CD4-positive, alpha-beta T cell treated with Interleukin-15 for 1 hour (primary cell): Measurements from ENCODE around the gene ASPDH.

ENCODE experiments used
- DNase-seq: peaks from one replicate; pipeline ENCODE4 v3.0.0-alpha.2; 2020

ASPDH gene

DNA sequence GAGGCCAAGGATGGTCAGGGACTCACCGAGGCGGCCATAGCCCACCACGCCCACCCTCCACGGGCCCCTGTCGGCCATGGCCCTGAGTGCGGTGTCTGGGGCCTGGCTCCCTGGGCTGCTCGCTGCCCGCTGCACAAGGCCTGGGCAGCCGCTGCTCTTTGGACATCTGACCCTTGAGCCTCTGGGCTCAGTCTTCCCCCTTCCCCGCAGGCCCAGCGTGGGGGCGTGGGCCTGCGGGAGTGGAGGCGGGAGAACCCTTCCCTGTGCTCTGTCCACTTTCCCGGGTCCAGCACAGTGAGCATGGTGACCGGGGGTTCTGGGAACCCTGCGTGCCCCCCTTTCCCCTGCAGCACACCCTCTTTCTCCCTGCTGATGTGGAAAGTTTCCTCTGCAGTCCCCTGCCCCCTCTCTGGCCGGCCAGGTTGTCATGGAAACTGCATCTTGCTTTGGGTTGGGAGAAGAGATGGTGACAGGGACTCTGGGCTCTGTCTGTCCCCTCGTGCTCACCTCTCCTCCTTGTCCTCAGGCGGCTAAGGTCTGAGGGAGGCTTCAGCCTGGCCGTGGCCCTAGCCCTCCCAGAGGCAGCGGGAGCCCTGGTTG, at the start of gene ASPDH:
ASPDH (minus strand) TSS at position 168 of the 600 bp plus-strand sequence; CDS start at position 78, 90 bp downstream.
- DNase-seq, result no peak

DNA sequence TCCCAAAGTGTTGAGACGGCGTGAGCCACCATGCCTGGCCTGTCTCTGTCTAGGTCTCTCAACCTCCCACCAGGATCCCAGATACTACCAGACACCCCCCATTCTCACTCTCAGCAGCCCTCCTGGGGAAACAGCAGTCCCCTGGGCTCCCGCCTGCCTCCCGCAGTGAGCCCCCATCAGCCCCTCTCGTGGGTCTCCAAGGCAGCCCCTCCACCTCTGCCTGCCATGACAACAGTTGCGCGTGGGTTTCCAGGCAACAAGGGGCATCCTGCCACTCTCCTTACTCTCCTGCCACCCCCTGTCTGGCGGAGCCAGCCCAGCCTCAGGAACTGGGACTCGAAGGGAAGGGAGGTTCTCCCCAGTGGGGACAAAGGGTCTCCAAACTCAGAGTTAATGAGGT, 49.3 kb upstream of the ASPDH start:
- no peak for DNase-seq

DNA sequence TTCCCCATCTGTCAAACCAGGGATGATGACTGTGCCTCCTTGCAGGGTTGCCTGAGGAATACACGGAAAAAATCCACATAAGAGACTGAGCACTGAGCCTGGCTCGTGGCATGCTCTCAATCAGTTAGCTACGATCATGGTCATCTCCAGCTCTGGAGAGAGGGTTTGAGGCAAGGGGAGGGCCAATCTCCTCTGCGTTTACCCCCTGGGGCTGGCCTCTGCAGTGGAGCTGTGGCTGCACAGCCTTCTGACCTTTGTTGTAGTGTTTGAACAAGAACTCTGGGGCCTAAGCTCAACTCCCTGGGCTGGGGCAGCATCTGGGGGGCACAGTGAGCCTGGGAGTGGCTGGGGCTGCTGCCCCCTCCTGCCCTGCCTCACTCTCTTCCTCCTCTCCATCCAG, 48.6 kb upstream of the ASPDH start:
- DNase-seq, result no peak

DNA sequence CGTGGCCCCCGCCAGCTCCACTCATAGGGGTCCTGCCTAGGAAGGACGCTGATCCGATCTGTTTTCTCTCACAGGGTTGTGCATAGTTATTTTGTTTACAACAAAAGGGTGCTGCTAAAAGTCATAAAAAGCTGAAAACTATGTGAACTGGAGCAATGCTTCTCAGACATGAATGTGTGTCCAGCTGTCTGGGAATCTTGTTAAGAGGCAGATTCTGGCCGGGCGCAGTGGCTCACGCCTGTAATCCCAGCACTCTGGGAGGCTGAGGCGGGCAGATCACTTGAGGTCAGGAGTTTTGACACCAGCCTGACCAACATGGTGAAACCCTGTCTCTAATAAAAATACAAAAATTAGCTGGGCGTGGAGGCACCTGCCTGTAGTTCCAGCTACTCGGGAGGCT, 45.9 kb upstream of the ASPDH start:
- DNase-seq, result no peak

DNA sequence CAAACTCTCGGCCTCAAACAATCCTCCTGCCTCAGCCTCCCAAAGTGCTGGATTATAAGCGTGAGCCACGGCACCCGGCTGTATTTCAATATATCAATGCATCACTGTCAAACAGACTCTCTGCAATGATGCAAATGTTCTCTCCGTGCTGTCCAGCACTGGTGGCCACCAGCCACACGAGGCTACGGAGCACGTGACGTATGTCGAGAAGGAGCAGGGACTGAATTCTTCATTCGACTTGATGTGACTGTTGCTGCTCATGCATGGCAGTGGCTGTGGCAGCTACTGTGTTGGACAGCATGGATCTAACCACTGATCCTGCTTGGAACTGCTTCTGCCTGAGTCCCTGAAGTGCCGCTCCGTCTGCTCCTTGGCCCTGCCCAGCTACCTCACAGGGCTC, 44.7 kb upstream of the ASPDH start:
- DNase-seq, result no peak

DNA sequence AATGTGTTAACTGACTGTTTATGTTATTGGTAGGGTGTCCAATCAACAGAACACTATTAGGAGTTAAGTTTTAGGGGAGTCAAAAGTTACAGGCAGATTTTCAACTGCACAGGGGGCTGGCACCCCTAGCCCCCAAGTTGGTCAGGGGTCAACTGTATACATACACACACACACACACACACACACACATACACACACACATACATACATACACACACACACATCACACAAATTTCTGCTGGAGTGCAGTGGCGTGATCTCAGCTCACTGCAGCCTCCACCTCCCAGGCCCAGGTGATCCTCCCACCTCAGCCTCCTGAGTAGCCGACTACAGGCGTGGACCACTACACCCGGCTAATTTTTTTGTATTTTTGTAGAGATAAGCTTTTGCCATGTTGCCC, 44.3 kb upstream of the ASPDH start:
- DNase-seq, result no peak

DNA sequence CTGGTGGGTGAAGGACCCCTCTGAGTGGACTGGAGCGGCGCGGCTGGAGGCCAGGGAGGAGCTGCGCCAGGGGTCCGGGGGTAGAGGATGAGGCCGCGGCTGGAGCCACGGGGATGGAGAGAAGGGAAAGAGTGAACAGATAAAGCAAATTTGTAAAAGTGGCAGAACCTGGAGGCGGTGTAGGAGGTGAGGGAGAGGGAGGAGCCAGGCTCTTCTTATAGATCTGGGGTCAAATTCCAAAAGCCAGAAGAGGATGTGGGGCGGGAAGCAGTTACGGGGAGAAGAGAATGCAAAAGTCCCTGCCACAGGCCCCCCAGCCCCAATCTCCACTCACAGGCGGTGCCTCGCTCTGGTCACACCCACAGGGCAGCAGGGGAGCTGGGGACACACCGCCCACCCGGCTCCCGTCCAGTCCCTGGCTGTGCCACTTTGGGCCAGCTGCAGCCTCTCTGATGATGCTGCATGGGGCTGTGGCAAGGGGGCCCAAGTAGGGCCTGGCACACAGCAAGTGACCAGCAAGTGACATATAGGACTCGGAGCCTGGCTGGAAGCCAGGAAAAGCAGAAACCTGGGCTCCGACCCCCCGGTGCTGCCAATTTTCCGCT, 43.4 kb upstream of the ASPDH start:
- no peak for DNase-seq

DNA sequence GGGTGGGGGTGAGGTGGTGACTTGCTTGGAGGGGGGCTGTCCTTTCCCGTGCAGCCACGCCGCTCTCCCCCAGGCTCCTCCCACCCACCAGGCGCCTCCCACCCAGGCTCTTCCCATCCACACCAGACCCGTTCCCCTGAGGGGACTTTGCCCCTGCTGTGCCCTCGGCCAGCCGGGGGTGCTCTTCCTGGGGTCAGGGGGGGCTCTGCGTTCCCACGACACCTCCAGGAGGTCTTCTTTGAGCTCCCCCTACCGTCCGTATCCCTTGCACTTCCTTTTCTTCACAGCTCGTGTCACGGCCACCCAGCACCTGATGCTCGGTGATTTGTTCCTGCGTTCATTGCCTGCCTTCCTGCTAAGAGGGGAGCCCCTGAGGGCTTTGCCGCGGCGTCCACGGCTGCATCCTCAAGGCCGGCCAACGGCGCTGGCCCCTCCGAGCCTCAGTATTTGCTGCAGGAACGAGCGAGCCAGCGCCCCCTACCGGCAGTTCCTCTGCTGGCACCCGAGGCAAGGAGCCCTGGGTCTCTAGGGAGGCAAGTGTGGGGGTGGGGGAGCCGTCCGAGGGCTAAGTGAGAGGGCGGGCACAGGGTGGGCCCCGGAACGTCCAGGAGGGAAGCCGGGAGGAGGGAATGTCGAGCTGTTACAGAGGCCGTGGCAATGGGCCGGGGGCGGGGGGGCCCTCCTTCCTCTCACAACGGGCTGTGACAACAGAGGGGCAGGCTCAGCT, 42.7 kb upstream of the ASPDH start:
- peak; percentile 64 for DNase-seq

DNA sequence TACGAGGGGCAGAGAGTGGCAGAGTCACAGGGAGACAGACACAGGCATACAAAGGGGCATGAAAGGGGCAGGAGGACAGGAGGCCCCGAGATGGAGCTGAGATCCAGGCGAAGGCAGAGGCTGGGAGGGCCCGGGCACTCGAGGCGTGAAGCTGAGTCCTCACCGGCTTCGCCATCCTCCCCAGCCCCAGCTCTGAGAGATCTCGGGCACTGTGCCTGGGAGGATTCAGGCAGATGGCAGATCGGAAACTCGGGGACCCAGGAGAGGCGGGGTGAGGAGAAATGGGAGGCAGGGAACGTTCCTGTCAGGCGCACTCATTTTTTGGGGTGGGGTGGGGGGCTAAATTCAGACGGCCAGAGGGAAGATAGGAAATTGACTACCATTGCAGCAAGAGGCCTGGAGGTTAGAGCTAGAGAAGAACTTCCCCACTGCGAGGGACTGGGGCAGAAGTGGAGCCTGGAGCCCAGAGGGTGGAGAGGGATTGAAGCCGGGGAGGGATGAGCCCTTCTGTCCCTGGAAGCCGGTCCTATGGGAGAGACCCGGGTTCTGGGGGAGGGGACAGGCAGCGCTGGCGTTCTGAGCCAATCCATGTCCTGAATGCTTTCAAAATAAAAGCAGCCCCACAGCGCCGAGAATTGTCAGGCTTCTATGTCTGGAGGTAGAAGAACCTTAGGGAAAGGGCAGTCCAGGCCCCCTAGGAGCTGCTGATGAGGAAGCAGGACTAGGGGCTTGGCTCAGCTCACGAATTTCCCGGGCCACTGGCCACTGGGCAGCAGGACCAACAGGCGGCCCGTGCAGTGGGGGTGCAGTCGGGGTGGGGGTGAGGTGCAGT, 42.0 kb upstream of the ASPDH start:
- DNase-seq, result no peak

DNA sequence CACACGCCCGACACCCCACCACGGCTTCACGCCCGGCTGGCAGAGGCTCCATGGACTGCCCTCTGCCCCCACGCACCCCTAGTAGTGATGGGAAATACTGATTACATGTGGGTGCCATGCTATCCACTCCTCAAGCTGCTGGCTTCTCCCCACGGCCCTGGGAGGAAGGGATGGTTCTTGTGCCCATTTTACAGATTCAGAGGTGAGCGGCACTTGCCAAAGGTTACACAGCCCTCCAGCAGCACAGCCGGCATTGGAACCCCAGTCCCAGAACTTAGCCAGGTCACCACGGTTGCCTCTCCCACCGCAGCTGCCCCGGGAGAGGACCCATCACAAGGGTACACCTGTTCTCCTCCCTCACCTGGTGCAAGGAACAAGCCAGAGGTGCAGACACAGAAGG, 41.3 kb upstream of the ASPDH start:
- DNase-seq, result no peak

DNA sequence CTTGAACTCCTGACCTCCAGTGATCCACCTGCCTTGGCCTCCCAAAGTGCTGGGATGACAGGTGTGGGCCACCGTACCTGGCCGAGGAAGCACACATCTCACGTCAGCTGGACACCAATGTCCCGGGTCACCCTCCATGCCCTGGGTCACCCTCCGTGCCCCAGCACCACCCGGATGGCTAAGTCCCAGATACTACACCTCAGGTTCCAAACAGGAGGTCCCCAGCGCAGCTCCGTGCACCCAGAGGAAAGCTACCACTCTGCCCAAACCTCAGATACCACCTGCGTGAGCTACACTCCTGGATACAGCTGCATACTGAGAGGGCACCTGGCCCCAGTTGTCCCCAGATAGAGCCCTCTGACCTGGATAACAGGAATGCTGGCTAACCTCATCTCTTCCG, 40.5 kb upstream of the ASPDH start:
- DNase-seq, result no peak

DNA sequence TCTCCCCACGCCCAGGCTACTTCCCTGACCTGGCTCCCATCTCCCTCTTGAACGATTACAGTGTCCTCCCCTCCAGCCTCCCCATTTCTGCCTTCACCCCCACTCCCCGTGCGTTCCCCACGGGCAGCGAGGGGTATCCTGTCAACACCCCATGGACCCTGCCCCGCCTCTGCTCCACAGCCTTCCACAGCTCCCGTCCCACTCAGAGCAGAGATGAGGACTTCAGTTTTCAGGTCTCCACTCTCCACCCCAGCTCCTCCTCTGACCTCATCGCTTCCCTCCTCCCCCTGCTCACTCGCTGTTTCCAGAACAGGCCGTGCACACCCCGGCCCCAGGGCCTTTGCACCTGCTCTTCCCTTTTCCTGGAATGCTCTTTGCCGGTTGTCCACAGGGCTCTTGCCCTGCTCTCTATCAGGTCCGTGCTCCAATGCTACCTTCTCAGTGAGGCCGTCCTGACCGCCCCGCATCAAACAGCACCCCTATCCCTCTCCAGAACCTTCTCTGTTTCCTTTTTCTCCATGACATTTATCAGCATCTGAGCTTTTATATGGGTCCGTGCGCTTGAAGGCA, 39.5 kb upstream of the ASPDH start:
- DNase-seq, result no peak

DNA sequence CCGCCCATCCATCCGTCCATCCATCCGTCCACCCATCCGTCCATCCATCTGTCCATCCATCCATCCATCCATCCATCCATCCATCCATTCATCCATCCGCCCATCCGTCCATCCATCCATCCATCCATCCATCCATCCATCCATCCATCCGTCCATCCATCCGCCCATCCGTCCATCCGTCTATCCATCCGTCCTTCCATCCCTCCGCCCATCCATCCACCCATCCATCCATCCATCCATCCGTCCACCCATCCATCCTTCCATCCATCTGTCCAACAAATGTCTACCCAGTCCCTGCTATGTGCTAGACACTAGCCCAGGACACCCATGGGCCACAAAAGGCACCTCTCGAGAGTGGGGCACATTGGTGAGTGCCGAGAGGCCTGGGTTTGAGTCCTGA, 38.8 kb upstream of the ASPDH start:
- DNase-seq, result no peak

DNA sequence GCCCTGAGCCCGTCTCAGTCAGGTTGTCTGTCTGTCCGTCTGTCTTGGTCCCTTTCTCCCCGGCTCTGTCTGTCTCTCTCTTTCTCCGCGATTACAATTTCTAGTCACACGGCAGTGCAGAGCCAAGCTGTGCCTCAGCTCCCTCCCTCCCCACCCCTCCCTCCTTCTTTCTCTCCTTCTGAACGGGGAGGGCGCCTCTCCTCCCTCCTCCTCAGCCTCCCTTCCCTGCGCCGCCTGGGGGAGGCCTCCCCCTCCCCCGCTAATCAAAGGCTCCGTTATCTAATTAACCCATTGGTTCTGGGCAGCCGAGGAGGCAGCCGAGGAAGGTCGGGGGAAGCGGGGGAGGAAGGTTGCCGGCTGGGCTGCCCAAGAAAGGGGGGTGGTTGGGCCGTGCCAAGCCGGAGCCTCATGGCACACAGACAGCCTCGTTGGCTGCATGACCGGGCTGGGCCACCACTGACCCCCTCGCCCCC, 38.0 kb upstream of the ASPDH start:
- no peak for DNase-seq

DNA sequence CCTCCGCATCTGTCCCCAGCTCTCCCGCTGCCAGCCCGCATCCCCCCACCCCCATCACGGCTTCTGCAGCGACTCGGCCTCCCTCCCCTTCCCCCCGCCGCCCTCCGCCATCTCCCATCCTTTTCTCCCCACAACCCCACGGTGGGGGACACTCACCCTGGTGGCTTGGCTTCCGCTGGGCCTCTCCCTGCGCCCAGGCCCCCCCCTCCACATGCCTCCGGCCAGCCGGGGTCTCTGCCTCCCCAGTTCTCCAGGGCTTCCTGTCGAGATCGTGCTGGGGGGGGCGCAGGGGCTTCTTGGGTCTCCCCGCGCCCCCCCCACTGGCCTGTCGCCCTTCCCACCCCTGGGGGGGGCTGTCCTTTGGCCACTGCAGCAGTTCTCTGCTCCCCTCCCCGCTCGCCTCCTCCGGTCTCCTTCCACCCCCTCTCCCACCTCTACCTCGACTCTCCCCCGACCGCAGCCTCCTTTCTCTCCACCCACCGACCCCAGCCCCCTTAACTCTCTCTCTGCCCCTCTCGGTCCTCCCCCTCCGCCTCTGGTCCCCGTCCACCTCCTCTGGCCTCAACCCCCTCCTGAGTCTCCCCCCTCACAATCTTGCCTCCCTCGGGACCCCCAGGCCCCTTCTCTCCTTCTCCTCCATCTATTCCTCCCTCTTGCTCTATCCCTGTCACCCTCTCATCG, 37.5 kb upstream of the ASPDH start:
- no peak for DNase-seq

DNA sequence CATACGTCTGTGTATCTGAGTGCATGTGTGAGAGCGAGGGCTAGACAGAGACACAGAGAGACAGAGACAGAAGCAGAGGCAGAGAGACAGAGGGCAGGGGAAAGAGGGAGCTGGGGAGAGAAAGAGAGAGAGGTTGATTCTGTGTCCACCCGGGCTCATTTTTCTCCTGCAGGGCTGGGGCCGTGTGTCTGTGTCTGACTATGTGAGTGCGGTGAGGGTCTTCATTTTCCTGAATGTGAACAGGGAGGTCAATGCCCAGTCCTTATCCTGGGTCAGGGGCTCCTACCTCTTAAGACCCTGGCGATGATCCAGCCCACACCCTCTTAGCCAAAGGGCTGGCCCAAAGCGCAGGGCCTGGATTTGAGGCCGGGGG, 36.9 kb upstream of the ASPDH start:
- DNase-seq, result no peak

DNA sequence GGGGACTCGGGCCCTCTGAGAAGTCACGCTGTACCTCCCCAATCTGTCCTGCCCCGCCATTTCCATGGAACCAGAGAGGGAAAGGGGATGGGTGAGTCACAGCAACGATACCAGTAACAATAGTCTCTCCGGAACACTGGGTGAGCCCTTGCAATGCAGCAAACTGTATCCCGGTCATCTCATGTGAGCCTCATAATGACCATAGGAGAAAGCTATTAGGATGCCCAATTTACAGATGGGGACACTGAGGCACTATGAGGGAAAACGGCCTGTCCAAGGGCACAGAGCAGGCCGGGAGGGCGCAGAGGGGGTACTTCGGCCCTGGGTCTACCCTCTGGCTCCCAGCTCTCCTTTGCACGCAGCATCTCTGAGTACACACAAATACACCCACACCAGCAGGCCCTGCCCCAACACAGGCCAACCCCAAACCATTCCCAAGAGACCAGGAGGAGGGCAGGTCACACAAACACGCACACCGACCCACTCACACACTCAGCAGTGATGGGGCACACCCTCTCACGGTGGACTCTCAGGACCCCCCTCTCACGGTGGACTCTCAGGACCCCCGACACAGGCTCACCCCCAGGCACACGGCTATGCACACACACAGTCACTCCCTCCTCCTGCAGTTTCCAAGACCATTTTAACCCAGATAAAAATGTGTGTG, 36.3 kb upstream of the ASPDH start:
- no peak for DNase-seq

DNA sequence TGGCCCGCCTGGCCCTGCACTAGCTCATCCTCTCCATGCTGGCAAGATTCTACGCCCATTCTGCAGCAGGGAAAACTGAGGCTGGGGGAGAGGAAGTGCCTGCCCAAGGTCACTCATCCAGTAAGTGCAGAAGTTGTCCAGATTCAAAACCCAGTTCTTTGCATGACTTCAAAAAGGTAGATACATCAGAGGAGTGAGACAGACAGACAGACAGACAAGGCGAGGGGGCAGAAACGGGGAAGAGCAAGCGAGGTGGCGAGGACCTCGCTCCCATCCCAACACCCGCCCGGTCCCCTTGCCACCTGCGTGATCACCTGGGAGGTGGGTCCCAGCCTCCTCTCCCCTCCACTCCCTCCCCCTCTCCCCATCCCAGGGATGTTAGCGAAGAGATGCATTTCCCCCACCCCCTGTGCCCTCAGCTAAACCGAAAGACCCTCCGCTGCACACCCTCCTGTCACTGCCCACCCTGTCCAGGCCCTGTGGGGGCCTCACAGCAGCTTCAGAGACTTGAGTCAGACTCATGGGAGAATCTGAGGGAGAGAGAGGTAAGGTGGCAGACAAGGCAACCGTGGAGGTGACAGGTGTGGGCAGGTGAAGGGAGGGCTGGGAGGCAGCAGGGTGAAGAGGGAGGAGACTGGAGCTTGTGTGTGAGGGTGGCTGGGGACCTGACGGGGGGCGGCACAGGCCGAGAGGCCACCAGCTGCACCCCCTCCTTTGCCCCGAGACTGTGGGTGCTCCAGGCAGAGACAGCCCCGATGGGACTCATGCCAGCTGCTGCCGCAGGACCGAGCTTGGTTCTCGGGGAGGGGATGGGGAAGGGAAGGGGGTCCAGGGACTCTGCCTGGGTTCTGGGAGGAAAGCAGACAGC, 35.6 kb upstream of the ASPDH start:
- no peak for DNase-seq

DNA sequence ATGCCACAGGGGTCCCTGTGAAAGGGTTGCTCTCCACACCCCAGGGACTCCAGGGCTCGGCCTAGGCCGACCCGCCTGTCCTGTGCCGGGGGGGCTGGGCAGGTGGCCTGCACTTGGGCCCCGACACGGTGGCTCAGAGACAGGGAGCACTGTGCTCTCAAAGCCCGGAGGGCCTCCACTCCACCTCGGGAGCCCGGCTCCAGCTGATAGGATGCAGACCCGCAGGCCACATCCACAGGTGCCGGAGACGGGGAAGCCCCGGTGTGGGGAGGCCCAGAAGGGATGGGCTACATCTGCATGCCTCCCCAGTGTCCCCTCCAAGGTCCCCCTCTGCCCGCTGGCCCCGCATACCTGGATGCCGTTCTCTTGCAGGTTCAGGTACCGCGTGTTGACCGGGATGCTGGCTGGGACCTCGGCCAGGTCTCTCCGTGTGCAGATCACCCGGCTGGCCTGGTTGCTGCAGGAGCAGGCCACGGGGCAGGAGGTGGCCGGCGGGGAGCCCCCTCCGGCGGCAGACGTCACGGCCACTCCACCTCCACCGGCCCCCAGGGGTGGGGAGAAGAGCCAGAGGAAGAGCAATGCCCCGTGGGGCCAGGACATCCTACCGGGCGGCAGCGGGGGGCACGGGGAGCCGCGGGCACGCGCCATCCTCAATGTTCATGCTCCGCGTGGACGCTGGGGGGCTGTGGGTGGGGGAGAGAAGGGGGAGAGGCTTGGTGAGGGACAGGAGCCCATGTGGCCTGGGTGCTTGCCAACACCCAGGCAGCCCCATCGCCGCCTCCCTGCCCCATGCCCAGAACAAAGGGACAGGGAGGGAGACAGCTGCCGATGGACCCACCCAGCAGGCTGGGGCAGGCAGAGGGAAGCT, 34.7 kb upstream of the ASPDH start:
- DNase-seq, result no peak
